ENCODE results near the gene CTNND2. TPM values are rescaled to one million over a fixed set of nuclear protein-coding genes. Genes with fewer than 3 reads are reported as not detected.

The CTNND2 gene
- total RNA-seq, 1 donor from 2014 or later: not detected

- DNase-seq: no peak
Measured at GRCh38 chr5:11518676-11519075, 385.6 kb downstream of the CTNND2 start.

GRCh38 chr5:11514705-11515432 is 389.4 kb downstream of the CTNND2 start:
- no peak for DNase-seq

DNA sequence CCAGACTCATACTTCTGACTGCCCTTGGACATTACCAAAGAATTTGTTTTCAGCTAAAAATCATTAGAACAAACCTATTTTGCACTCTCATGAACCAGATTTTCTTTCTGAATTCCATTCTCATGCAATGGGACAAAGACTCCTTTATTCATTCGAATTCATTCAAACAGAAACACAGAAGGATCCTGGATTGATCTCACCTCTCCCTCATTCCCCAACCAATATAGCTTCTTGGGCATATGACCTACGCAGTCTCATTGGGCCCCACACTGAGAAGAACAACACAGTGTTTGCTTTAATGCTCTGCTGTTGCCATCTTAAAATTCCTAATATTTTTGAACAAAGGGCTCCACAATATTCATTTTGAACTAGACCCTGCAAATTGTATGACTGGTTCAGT is 392.4 kb downstream of the CTNND2 start:
- DNase-seq: no peak

- no peak for DNase-seq
Measured at GRCh38 chr5:11510889-11511288, 393.4 kb downstream of the CTNND2 start.

- no peak for DNase-seq
Measured at GRCh38 chr5:11509793-11510192, 394.5 kb downstream of the CTNND2 start.

DNA sequence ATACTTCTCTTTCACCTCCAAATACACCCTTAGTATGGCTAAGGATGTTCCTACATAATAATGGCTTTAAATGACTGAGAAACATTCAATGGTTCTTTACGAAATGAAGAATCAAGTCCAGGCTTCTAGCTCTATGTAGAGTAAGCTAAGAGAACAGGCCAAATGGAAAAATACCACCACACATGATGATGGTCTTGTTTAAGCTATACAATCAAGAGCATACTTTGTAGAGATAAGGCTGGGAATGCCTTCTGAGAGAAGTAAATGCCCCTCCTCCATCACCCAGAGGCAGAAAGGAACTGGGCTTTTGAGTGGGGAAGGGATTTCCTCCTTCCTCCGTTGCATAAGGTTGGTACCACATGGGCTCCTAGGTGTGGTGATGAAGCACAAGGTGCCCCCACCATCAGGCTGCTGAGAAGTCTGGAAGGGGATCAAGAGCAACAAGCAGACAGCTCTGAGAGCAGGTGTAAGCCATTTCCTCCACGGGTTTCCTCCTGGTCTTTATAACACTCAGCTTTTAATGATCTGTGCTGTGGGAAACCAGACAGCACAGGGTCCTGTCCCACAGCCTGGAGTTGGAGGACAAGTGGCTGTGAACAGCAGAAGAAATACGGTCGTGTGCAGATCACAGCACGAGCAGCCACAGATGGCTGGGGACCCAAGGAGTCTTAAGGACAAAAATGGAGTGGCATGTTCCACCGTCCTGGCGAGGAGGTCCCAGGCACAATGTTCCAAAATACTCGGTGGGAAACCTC is 396.9 kb downstream of the CTNND2 start:
- no peak for DNase-seq

GRCh38 chr5:11504886-11505193 is 399.4 kb downstream of the CTNND2 start:
- no peak for DNase-seq

DNA sequence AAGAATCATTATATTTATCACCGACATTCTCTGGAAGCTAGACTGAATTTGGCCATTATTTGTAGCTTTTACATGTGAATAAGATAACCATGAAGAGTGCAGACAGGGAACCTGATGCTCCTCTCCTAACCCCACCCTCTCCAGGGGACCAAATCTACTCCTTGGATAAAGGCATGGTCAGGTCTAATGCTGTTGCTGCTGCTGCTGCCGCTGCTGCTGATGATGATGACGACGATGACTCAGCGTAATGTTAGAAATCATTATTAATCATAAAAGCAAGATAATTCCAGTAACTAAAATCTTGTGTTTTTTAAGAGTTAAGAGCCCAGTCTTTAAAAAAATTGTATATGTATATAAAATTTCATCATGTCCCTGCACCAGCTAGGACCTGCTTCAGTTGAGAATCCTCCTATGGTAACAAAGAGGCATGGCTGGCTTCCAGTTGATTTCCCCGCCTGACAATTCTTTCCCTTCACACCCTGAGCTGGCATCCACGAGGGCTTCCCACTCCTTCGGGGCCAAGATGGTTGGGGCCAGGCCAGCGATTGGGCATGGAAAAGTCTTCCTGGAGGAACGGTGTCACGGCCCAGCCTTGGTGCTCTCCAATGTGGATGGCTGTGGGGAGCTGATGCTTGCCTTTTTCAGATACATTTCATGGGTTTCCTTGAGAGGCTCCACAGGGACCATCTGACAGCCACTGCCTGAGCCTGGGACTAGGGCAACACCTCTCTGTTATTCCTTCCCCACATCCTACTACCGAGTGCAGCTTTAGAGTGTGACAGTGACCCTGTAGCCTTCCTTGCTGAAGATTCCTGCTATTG is 400.0 kb downstream of the CTNND2 start:
- no peak for DNase-seq

GRCh38 chr5:11502783-11503182 is 401.5 kb downstream of the CTNND2 start:
- DNase-seq: no peak

GRCh38 chr5:11497651-11498050 is 406.6 kb downstream of the CTNND2 start:
- no peak for DNase-seq

- no peak for DNase-seq
Measured at GRCh38 chr5:11496137-11496719, 408.0 kb downstream of the CTNND2 start.

- DNase-seq: no peak
Measured at GRCh38 chr5:11494340-11494739, 409.9 kb downstream of the CTNND2 start.

GRCh38 chr5:11491404-11492075 is 412.7 kb downstream of the CTNND2 start:
- DNase-seq: no peak

DNA sequence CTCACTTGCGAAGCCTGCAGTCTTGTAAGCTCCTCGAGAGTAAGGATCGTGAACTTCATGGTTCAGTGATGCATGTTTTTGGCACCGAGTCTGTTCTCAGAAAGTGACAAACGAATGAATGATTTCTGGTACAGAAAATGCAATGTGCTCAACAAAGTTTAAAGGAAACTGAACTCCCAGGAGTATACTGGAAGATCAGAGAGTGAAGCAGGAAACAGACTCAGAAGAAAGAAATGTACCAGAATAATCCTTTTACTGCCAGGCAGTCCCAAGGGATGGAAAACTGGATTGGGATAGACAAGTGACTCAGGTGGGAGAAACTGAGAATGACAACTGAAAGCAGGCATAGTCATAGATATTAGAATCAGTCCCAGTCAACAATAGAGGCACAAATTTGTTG is 420.6 kb downstream of the CTNND2 start:
- no peak for DNase-seq

DNA sequence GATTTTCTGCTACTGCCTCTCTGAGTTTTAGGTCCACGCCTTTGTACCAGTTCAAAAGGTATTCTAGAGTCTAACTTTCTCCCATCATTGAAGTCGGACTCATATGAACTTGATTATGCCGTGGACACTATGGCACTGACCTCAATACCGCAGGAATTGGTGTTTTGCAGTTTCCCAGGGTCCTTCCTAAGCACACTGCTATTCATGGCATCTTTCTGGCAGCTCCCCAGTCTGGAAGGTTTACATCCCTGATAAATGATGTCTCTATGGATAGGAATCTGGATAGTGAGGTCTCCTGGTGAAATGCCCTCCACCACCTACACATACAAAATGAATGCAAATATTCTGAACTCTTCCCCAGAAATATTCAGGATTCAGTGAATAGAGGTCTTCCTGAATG is 422.2 kb downstream of the CTNND2 start:
- DNase-seq: no peak

DNA sequence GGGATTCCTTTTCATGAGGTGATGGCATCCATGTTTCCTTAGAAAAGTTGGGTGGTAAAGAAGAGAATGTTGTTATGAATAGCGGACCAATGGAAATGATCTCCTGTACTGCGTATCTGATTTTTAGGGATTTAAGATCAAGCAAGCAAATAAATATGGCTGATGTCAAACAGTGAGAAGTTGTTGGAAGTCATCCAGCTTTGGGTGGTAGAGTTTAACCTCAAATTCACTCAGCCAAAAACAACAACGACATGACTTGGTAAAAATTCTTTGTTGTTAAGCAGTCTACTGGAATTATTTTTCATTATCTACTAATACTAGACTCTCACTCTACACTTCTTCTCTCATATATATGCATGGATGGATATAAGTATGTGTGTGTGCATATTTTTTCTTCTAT is 426.5 kb downstream of the CTNND2 start:
- no peak for DNase-seq

- no peak for DNase-seq
Measured at GRCh38 chr5:11476866-11477265, 427.4 kb downstream of the CTNND2 start.

DNA sequence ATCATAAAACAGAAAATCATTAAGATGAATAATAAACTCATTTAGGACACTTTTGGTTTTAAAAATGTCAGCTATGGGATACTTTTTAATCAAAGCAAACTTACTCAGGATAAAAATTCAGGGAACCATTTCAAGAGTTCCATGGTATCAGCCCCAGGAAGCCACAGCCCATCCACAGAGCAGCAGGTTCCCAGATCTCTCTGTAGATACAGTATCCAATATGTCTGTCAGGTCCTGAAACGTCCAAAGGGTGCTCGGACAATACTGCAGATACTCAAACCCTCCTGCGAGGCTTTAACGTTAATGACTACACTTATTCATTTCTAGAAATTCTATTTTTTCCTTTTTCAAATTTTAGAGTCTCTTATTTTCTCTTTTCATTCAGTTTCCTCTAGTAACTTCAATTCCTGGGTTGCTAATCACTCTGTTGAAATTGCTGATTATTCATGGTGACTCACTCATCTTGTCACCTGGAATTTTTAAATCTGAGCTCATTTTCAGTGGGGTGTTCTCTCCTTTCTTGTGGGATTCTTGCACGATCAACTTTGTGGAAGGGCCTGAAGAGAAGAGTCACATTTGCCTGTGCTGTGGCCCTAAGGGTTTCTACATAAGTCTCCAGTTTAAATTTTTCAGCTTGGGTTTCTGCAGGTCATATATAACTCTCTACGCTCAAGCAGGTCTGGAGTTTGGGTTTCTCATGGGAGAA is 435.8 kb downstream of the CTNND2 start:
- no peak for DNase-seq

DNA sequence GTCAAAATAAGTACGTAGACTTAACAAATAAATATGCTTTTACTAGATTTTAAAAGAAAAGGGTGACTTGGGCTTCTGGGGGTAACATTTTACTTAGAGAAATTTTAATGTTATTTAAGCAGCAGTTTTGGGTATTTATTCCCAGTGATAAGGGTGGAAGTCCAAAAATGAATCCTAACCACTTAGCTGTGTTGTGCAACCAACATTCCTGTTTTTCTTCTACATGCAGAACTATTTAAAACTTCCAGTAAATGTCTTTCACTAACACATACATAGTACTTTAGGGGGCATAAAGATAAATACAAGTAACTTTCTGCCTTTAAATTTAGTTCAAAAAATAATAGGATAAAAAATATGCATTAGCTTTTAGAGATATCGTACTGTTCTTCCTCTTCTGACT is 436.7 kb downstream of the CTNND2 start:
- no peak for DNase-seq

DNA sequence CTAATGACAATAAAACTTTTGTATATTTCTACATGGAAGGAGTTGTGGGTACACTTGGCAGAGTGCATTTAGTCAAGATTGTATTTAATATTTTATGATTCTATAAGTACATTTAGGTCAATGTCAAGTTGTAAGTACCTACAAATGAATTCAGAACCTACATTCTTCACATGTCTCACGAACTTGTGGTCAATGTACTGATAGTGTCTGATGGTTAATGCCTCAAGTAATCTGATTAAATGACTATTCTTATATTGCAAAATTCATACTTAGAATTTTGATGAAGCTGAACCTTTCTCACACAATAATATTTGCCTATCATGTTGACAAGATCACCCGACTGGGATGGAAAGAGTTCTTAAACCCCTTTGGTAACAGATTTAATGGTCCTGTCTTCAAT is 444.5 kb downstream of the CTNND2 start:
- no peak for DNase-seq

GRCh38 chr5:11455505-11455904 is 448.7 kb downstream of the CTNND2 start:
- DNase-seq: no peak

GRCh38 chr5:11452852-11453251 is 451.4 kb downstream of the CTNND2 start:
- no peak for DNase-seq

Data from dermis blood vessel endothelial cell (primary cell).